Calu3 (cell line): ENCODE results near the gene XDH. TPM values are rescaled to one million over a fixed set of nuclear protein-coding genes. Genes with fewer than 3 reads are reported as not detected.

Experiments used
- BruUV-seq: library from RNA; stranded (reverse); fragments of 400-500 nt; replicated peaks from 2 replicates; lab custom pipeline; 2021; lab: Mats Ljungman, UMichigan
- CTCF ChIA-PET: fragments of 300-600 bp; sonication (Branson Sonifier 250); formaldehyde crosslinking; loops from one replicate; lab custom pipeline; 2022; ENCODE audit warnings: antibody characterized with exemption; lab: Charles Lee
- DNase-seq: peaks from one replicate; pipeline ENCODE4 v3.0.0; 2022
- H3K27ac Mint-ChIP-seq: one replicate; pipeline ENCODE4 v1.8.0; 2022; ENCODE audit warnings: mixed read lengths; ENCODE audit not compliant: unreplicated experiment
- H3K27me3 Mint-ChIP-seq: one replicate; pipeline ENCODE4 v1.8.0; 2022; ENCODE audit warnings: mixed read lengths; ENCODE audit not compliant: unreplicated experiment
- H3K36me3 Mint-ChIP-seq: one replicate; pipeline ENCODE4 v1.8.0; 2022; ENCODE audit warnings: mild to moderate bottlenecking, moderate library complexity, mixed read lengths; ENCODE audit not compliant: insufficient read depth, unreplicated experiment
- H3K4me1 Mint-ChIP-seq: one replicate; pipeline ENCODE4 v1.8.0; 2022; ENCODE audit warnings: mild to moderate bottlenecking, low read depth, mixed read lengths; ENCODE audit not compliant: unreplicated experiment
- H3K4me3 Mint-ChIP-seq: one replicate; pipeline ENCODE4 v1.8.0; 2022; ENCODE audit warnings: mild to moderate bottlenecking, low read depth, moderate library complexity, mixed read lengths; ENCODE audit not compliant: unreplicated experiment
- H3K9me3 Mint-ChIP-seq: one replicate; pipeline ENCODE4 v1.8.0; 2022; ENCODE audit warnings: low read depth, mixed read lengths; ENCODE audit not compliant: unreplicated experiment
- intact Hi-C: fragments of 100-400 bp; cut with micrococcal nuclease; formaldehyde crosslinking; loops from one replicate; pipeline ENCODE4 v1.10.0; 2022; ENCODE audit not compliant: unreplicated experiment
- total RNA-seq: library from RNA; stranded (reverse); gene quantifications from 2 replicates; pipeline ENCODE4 v1.2.3, GENCODE V29; 2022
- TF ChIP-seq, protein P1 (sequence below): fragments of 200-600 bp; IDR thresholded peaks from one replicate; pipeline ENCODE4 v1.8.0; 2022; ENCODE audit warnings: antibody characterized with exemption; ENCODE audit not compliant: unreplicated experiment

XDH gene
- total RNA-seq, 1 experiment from 2014 or later = 4.2 TPM

DNA sequence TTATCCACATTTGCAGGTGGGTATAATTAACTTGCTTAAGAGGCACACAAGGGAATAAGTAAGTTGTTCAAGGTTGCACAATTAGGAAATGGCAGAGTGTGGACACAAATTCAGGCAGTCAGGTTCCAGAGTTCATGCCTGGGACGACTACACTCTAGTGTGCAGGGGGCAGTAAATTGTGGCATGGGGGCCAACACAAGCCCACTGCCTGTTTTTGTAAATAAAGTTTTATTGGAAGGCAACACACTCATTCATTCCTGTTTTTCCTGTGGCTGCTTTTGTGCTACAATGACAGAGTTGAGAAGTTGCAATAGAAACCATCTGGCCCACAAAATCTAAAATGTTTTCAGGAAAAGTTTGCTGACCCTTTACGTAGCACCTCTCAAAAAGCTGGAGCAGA lies 41.4 kb downstream of the XDH start:
- no TSS peak for BruUV-seq
- H3K4me1 Mint-ChIP-seq = no peaks in the 10 kb centered on the region
- TF ChIP-seq, protein P1, sequence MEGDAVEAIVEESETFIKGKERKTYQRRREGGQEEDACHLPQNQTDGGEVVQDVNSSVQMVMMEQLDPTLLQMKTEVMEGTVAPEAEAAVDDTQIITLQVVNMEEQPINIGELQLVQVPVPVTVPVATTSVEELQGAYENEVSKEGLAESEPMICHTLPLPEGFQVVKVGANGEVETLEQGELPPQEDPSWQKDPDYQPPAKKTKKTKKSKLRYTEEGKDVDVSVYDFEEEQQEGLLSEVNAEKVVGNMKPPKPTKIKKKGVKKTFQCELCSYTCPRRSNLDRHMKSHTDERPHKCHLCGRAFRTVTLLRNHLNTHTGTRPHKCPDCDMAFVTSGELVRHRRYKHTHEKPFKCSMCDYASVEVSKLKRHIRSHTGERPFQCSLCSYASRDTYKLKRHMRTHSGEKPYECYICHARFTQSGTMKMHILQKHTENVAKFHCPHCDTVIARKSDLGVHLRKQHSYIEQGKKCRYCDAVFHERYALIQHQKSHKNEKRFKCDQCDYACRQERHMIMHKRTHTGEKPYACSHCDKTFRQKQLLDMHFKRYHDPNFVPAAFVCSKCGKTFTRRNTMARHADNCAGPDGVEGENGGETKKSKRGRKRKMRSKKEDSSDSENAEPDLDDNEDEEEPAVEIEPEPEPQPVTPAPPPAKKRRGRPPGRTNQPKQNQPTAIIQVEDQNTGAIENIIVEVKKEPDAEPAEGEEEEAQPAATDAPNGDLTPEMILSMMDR = no peak
- intact Hi-C loops = no loop called here
- no peaks in the 10 kb centered on the region for H3K9me3 Mint-ChIP-seq
- H3K4me3 Mint-ChIP-seq = no peak overlapping the region
- H3K27me3 Mint-ChIP-seq = no peaks in the 10 kb centered on the region
- peaks cover 7% of the 10 kb centered on the region for H3K36me3 Mint-ChIP-seq
- CTCF ChIA-PET = no interaction called here
- no peak overlapping the region for H3K27ac Mint-ChIP-seq
- DNase-seq = no peak

DNA sequence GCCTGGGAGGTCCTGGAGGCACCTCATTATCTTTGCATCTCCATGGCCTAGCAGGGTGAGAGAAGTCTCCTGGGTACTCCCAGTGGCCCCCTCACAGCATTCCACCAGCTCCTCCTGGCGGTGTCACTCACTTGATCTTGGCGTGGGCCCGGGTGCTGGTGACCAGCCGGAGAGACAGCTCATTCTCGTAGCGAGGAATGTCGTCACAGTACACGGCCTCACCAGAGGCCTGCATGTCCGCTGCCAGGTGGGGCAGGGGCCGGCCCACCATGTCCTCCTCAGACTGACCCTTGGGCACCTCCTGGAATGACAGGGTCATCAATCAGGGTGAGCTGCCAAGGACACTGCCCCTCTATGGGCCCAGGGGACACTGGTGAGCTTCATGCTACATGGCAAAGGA lies 42.4 kb downstream of the XDH start:
- intact Hi-C loops = no loop called here
- Mint-ChIP-seq H3K4me3 (no peak overlapping the region), H3K9me3 (no peaks in the 10 kb centered on the region), H3K27me3 (no peaks in the 10 kb centered on the region), H3K4me1 (no peaks in the 10 kb centered on the region), H3K36me3 (peaks cover 7% of the 10 kb centered on the region), H3K27ac (no peak overlapping the region)
- CTCF ChIA-PET = interaction anchor here (0.5 kb wide), 1 partner anchor 138 kb away, joined by 3 read pairs; the partner anchor contains the start of gene EHD3
- TF ChIP-seq, protein P1 = no peak
- no TSS peak for BruUV-seq
- no peak for DNase-seq

DNA sequence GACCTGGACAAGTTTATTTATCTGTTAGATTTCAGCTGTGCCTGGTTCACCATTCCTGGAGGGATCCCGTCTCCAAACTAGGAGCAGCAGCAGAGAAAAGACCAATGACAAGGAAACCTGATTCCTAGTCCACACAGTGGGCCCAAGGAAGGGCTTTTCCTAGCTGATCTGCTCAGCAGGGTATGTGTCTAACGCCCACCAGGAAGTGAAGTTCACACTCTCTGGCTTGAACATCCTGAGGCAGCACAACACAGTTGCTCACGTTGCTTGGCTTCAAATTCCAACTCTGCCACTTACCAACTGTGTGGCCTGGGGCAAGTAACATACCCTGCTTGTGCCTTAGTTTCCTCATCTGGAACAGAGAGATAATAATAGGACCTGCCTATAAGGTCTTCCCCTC lies 42.9 kb downstream of the XDH start:
- Mint-ChIP-seq H3K9me3 (no peaks in the 10 kb centered on the region), H3K4me3 (no peak overlapping the region), H3K4me1 (no peaks in the 10 kb centered on the region), H3K27ac (no peak overlapping the region), H3K27me3 (no peaks in the 10 kb centered on the region), H3K36me3 (peaks cover 7% of the 10 kb centered on the region)
- TF ChIP-seq, protein P1 = no peak
- CTCF ChIA-PET = interaction anchor here (0.5 kb wide), 1 partner anchor 138 kb away, joined by 3 read pairs; the partner anchor contains the start of gene EHD3
- no TSS peak for BruUV-seq
- intact Hi-C loops = no loop called here
- no peak for DNase-seq

DNA sequence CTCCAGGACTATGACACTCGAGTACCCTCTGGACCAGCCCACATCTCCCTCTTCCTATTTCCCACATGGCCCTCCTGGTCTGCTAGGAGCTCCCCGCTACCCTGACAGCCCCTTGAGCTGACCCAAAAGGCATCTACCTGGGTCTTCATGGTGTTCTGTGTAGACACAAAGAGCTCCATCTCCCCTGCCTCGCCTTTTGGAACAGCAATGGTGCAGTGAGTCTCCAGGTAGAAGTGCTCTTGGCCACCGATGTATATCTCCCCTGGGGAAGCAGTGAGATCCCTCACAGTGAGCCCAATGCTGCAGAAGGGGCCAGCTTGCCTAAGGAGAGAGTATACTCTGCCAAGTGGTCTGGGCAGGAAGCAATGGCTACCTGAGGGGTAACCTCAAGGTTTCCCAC lies 47.8 kb downstream of the XDH start:
- CTCF ChIA-PET = no interaction called here
- Mint-ChIP-seq H3K27me3 (no peaks in the 10 kb centered on the region), H3K4me3 (no peak overlapping the region), H3K27ac (no peak overlapping the region), H3K9me3 (no peaks in the 10 kb centered on the region), H3K4me1 (no peaks in the 10 kb centered on the region), H3K36me3 (no peaks in the 10 kb centered on the region)
- no peak for DNase-seq
- TF ChIP-seq, protein P1 = no peak
- no TSS peak for BruUV-seq
- intact Hi-C loops = no loop called here
